Measurements from ENCODE around the gene LAMA3. TPM values are rescaled to one million over a fixed set of nuclear protein-coding genes. Genes with fewer than 3 reads are reported as not detected.

The LAMA3 gene
- total and polyA plus RNA-seq, 2 donors: 10.4 to 32.3 TPM

DNA sequence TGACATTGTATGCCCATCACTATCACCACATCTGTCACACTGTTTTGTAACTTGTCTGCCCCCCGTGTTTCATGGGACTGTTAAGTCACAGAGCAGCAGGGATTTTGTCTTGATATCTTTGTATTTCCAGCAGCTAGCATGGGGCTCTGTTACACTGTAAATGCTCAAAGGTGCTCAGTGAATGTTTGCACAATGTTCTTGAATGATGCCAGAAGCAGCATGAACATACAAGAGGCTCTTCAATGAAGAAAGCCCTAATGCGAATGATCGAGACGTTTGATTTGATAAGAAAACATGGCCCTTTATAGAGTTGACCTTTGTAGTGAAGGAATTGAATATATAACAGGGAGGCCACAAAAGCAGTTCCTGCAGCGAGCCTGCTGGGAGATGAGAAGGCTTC, 204.4 kb downstream of the LAMA3 start:
- H3K4me3 ChIP-seq (ENCODE audit: low read depth, low read length): no peak overlapping the region
- DNase-seq (ENCODE audit: extremely low spot score): no peak
- H3K27ac ChIP-seq (ENCODE audit: low read depth): no peak overlapping the region
- H3K4me1 ChIP-seq (ENCODE audit: insufficient read depth): no peaks in the 10 kb centered on the region
- no peaks in the 10 kb centered on the region for H3K36me3 ChIP-seq (ENCODE audit: insufficient read depth)
- 89% methylated on average over 5 of the region's 5 CpGs for WGBS

- Histone ChIP-seq H3K27ac (ENCODE audit: low read depth) (no peak overlapping the region), H3K36me3 (ENCODE audit: insufficient read depth) (no peaks in the 10 kb centered on the region), H3K4me3 (ENCODE audit: low read depth, low read length) (no peak overlapping the region), H3K4me1 (ENCODE audit: insufficient read depth) (no peaks in the 10 kb centered on the region)
- 90% methylated on average over 14 of the region's 14 CpGs for WGBS
- no peak for DNase-seq (ENCODE audit: extremely low spot score)
Observed at GRCh38 chr18:23894661-23895175, 205.5 kb downstream of the LAMA3 start.

GRCh38 chr18:23897291-23897690, 208.0 kb downstream of the LAMA3 start:
- Histone ChIP-seq H3K27ac (ENCODE audit: low read depth) (no peak overlapping the region), H3K4me1 (ENCODE audit: insufficient read depth) (no peaks in the 10 kb centered on the region), H3K36me3 (ENCODE audit: insufficient read depth) (no peaks in the 10 kb centered on the region), H3K4me3 (ENCODE audit: low read depth, low read length) (no peak overlapping the region)
- 89% methylated on average over 1 of the region's 1 CpG for WGBS
- no peak for DNase-seq (ENCODE audit: extremely low spot score)

DNA sequence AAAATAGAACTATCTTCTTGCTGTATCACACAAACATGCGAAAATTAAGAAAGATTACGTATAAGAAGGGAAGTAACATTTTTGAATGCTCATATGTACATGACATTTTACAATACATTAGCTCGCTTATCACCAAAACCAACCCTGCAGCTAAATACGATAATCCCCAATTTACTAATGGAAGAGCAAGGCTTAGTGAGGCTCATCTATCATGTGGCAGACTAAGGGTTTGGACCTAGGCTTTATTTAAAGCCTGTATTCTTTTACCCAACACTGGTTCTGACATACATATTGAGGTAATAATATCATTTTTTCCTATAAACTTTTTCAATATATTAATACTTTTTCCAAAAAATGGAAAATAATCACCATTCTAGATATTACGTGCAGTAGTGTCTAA, 208.5 kb downstream of the LAMA3 start:
- WGBS: 72% methylated on average over 5 of the region's 5 CpGs
- Histone ChIP-seq H3K4me1 (ENCODE audit: insufficient read depth) (no peaks in the 10 kb centered on the region), H3K36me3 (ENCODE audit: insufficient read depth) (no peaks in the 10 kb centered on the region), H3K27ac (ENCODE audit: low read depth) (no peak overlapping the region), H3K4me3 (ENCODE audit: low read depth, low read length) (no peak overlapping the region)
- DNase-seq (ENCODE audit: extremely low spot score): no peak

DNA sequence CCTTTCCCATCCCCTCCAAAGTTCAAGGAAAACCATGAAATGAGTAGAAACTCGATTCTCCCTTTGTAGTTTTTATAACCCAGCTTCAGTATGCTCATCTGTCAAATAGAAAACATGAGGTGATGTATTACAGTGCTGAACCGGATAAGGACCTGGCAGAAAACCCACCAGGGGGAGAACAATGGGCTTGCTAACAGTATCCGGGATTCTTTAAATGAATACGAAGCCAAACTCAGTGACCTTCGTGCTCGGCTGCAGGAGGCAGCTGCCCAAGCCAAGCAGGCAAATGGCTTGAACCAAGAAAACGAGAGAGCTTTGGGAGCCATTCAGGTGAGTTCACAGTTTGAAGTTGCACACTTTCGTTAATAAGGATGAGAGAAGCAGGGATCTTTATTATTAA, 211.7 kb downstream of the LAMA3 start:
- DNase-seq (ENCODE audit: extremely low spot score): no peak
- Histone ChIP-seq H3K27ac (ENCODE audit: low read depth) (no peak overlapping the region), H3K36me3 (ENCODE audit: insufficient read depth) (peaks cover 2% of the 10 kb centered on the region), H3K4me3 (ENCODE audit: low read depth, low read length) (no peak overlapping the region), H3K4me1 (ENCODE audit: insufficient read depth) (no peaks in the 10 kb centered on the region)
- WGBS: 44% methylated on average over 8 of the region's 8 CpGs

GRCh38 chr18:23902396-23902795, 213.1 kb downstream of the LAMA3 start:
- H3K36me3 ChIP-seq (ENCODE audit: insufficient read depth): peaks cover 2% of the 10 kb centered on the region
- H3K4me3 ChIP-seq (ENCODE audit: low read depth, low read length): no peak overlapping the region
- no peaks in the 10 kb centered on the region for H3K4me1 ChIP-seq (ENCODE audit: insufficient read depth)
- H3K27ac ChIP-seq (ENCODE audit: low read depth): no peak overlapping the region
- WGBS: 93% methylated on average over 2 of the region's 2 CpGs
- DNase-seq (ENCODE audit: extremely low spot score): no peak

- DNase-seq (ENCODE audit: extremely low spot score): no peak
- no peaks in the 10 kb centered on the region for H3K4me1 ChIP-seq (ENCODE audit: insufficient read depth)
- H3K36me3 ChIP-seq (ENCODE audit: insufficient read depth): peaks cover 2% of the 10 kb centered on the region
- WGBS: 81% methylated on average over 7 of the region's 7 CpGs
- no peak overlapping the region for H3K27ac ChIP-seq (ENCODE audit: low read depth)
- no peak overlapping the region for H3K4me3 ChIP-seq (ENCODE audit: low read depth, low read length)
Observed at GRCh38 chr18:23903971-23904370, 214.7 kb downstream of the LAMA3 start.

DNA sequence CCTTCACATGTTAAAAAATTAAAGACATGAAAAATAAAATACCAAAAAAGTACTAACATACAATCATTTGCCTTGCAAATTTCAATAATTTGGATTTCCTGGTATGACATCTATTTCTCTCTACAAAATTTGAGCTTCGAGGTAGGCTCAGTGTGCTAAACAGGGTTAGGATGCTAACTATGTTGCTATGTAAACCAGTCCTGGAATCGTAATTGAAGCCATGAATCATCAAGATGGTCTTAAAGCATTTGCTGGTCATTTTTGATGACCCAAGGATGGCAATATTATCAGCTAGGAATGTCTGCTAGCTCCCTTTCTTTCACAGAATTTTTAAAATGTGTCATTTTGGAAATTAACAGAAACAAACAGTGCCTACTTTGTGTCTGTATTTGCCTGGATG, 217.4 kb downstream of the LAMA3 start:
- peaks cover 2% of the 10 kb centered on the region for H3K36me3 ChIP-seq (ENCODE audit: insufficient read depth)
- WGBS: 83% methylated on average over 2 of the region's 2 CpGs

GRCh38 chr18:23908827-23909226, 219.6 kb downstream of the LAMA3 start:
- Histone ChIP-seq H3K36me3 (ENCODE audit: insufficient read depth) (peaks cover 1% of the 10 kb centered on the region), H3K4me1 (ENCODE audit: insufficient read depth) (no peaks in the 10 kb centered on the region)
- 96% methylated on average over 3 of the region's 3 CpGs for WGBS

More for the DNA sequence above, 217.4 kb downstream of the LAMA3 start:
- no peak for DNase-seq (ENCODE audit: extremely low spot score)
- H3K4me3 ChIP-seq (ENCODE audit: low read depth, low read length): no peak overlapping the region
- no peaks in the 10 kb centered on the region for H3K4me1 ChIP-seq (ENCODE audit: insufficient read depth)
- no peak overlapping the region for H3K27ac ChIP-seq (ENCODE audit: low read depth)

GRCh38 chr18:23910032-23910431, 220.8 kb downstream of the LAMA3 start:
- Histone ChIP-seq H3K36me3 (ENCODE audit: insufficient read depth) (no peaks in the 10 kb centered on the region), H3K4me1 (ENCODE audit: insufficient read depth) (no peaks in the 10 kb centered on the region), H3K27ac (ENCODE audit: low read depth) (no peak overlapping the region), H3K4me3 (ENCODE audit: low read depth, low read length) (no peak overlapping the region)
- WGBS: 46% methylated on average over 2 of the region's 2 CpGs
- DNase-seq (ENCODE audit: extremely low spot score): no peak

More at GRCh38 chr18:23908827-23909226, 219.6 kb downstream of the LAMA3 start:
- H3K27ac ChIP-seq (ENCODE audit: low read depth): no peak overlapping the region
- no peak for DNase-seq (ENCODE audit: extremely low spot score)
- no peak overlapping the region for H3K4me3 ChIP-seq (ENCODE audit: low read depth, low read length)

DNA sequence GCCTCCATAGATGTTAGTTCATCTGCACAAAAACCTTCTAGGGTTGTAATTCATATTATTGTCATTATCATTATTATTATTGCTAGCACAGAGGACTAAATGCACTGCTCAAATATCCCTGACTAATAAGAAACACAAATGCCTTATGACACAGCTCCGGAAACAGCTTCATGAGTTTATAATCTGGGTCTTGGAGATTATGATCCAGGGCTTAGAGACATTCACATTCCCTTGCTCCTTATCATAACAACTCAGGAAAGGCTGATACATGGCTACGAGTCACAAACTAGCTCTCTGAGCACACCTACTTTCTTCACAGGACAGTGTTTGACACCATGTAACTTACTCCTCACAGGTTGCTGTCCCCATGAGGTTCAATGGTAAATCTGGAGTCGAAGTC, 223.1 kb downstream of the LAMA3 start:
- Histone ChIP-seq H3K4me3 (ENCODE audit: low read depth, low read length) (no peak overlapping the region), H3K36me3 (ENCODE audit: insufficient read depth) (no peaks in the 10 kb centered on the region), H3K27ac (ENCODE audit: low read depth) (no peak overlapping the region), H3K4me1 (ENCODE audit: insufficient read depth) (no peaks in the 10 kb centered on the region)
- DNase-seq (ENCODE audit: extremely low spot score): no peak
- 62% methylated on average over 3 of the region's 3 CpGs for WGBS

DNA sequence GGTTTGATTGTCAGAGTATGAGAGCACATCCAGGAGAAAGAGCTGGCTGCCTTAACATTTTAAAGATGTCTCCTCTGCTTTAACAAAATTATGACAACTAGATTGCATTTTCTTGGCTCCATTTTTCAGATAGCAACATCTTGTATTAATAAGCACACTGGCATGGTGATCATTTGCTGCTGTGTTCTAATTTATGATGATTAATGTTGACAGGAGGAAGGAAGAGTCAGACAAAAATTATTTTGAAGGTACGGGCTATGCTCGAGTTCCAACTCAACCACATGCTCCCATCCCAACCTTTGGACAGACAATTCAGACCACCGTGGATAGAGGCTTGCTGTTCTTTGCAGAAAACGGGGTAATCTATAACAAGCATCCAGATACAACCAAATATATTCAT, 227.1 kb downstream of the LAMA3 start:
- H3K36me3 ChIP-seq (ENCODE audit: insufficient read depth): no peaks in the 10 kb centered on the region
- H3K4me1 ChIP-seq (ENCODE audit: insufficient read depth): no peaks in the 10 kb centered on the region
- no peak for DNase-seq (ENCODE audit: extremely low spot score)
- H3K27ac ChIP-seq (ENCODE audit: low read depth): no peak overlapping the region
- WGBS: 82% methylated on average over 4 of the region's 4 CpGs
- no peak overlapping the region for H3K4me3 ChIP-seq (ENCODE audit: low read depth, low read length)

- 40% methylated on average over 10 of the region's 10 CpGs for WGBS
- H3K27ac ChIP-seq (ENCODE audit: low read depth): no peak overlapping the region
- DNase-seq (ENCODE audit: extremely low spot score): peak; percentile 40
- no peaks in the 10 kb centered on the region for H3K4me1 ChIP-seq (ENCODE audit: insufficient read depth)
- no peak overlapping the region for H3K4me3 ChIP-seq (ENCODE audit: low read depth, low read length)
- H3K36me3 ChIP-seq (ENCODE audit: insufficient read depth): no peaks in the 10 kb centered on the region
Observed at GRCh38 chr18:23918395-23919032, 229.3 kb downstream of the LAMA3 start.

GRCh38 chr18:23920054-23920453, 230.8 kb downstream of the LAMA3 start:
- Histone ChIP-seq H3K4me1 (ENCODE audit: insufficient read depth) (no peaks in the 10 kb centered on the region), H3K36me3 (ENCODE audit: insufficient read depth) (no peaks in the 10 kb centered on the region), H3K4me3 (ENCODE audit: low read depth, low read length) (no peak overlapping the region), H3K27ac (ENCODE audit: low read depth) (no peak overlapping the region)
- WGBS: 83% methylated on average over 4 of the region's 4 CpGs
- no peak for DNase-seq (ENCODE audit: extremely low spot score)

All from urinary bladder (tissue), 4 donors.